ENCODE data around the gene ZP1.

ZP1 gene

GRCh38 chr11:60870276-60870675 lies 2.9 kb downstream of the ZP1 start:
- no peak for TF ChIP-seq CTCF (conservative IDR thresholded peaks at IDR 0.05; ENCODE audit: control insufficient read depth, insufficient read depth, low read depth, low read length)
- H3K4me3 ChIP-seq (ENCODE audit: control insufficient read depth, low read depth, low read length), result no peak overlapping the region
- no peak for DNase-seq (ENCODE audit: low read depth)

GRCh38 chr11:60870733-60871377 lies 3.5 kb downstream of the ZP1 start:
- TF ChIP-seq CTCF (conservative IDR thresholded peaks at IDR 0.05; ENCODE audit: control insufficient read depth, insufficient read depth, low read depth, low read length), result no peak
- no peak overlapping the region for H3K4me3 ChIP-seq (ENCODE audit: control insufficient read depth, low read depth, low read length)
- no peak for DNase-seq (ENCODE audit: low read depth)

GRCh38 chr11:60871378-60872061 lies 4.2 kb downstream of the ZP1 start:
- peak; percentile 65 for DNase-seq (ENCODE audit: low read depth)

GRCh38 chr11:60872124-60872960 lies 5.0 kb downstream of the ZP1 start:
- TF ChIP-seq CTCF (conservative IDR thresholded peaks at IDR 0.05; ENCODE audit: control insufficient read depth, insufficient read depth, low read depth, low read length), result no peak
- no peak overlapping the region for H3K4me3 ChIP-seq (ENCODE audit: control insufficient read depth, low read depth, low read length)
- peak; percentile 96 for DNase-seq (ENCODE audit: low read depth)

More at GRCh38 chr11:60871378-60872061, 4.2 kb downstream of the ZP1 start:
- TF ChIP-seq CTCF (conservative IDR thresholded peaks at IDR 0.05; ENCODE audit: control insufficient read depth, insufficient read depth, low read depth, low read length), result peak; percentile 34
- H3K4me3 ChIP-seq (ENCODE audit: control insufficient read depth, low read depth, low read length), result no peak overlapping the region

GRCh38 chr11:60872961-60873524 lies 5.7 kb downstream of the ZP1 start:
- DNase-seq (ENCODE audit: low read depth), result peak; percentile 95
- no peak for TF ChIP-seq CTCF (conservative IDR thresholded peaks at IDR 0.05; ENCODE audit: control insufficient read depth, insufficient read depth, low read depth, low read length)

GRCh38 chr11:60873533-60873932 lies 6.2 kb downstream of the ZP1 start:
- DNase-seq (ENCODE audit: low read depth), result no peak
- H3K4me3 ChIP-seq (ENCODE audit: control insufficient read depth, low read depth, low read length), result peak overlapping the region; percentile 15
- no peak for TF ChIP-seq CTCF (conservative IDR thresholded peaks at IDR 0.05; ENCODE audit: control insufficient read depth, insufficient read depth, low read depth, low read length)

More at GRCh38 chr11:60872961-60873524, 5.7 kb downstream of the ZP1 start:
- peak overlapping the region; percentile 15 for H3K4me3 ChIP-seq (ENCODE audit: control insufficient read depth, low read depth, low read length)

Data from fibroblast of mammary gland (primary cell).